ENCODE measurements around the gene ACOXL.

ACOXL gene

GRCh38 chr2:110805894-110806452, 73.6 kb downstream of the ACOXL start:
- no peak overlapping the region for H3K27ac ChIP-seq (ENCODE audit: low read length)
- H3K4me3 ChIP-seq (ENCODE audit: low read length), result no peak overlapping the region
- DNase-seq (ENCODE audit: low read depth, low spot score), result no peak
- no peaks in the 10 kb centered on the region; the same call in 1 of the 2 replicates for H3K36me3 ChIP-seq (ENCODE audit: control insufficient read depth, insufficient read depth, low read length)
- no CpG with 5 or more reads among the region's 14 CpGs for WGBS (ENCODE audit: insufficient coverage, insufficient read length)
- no peaks in the 10 kb centered on the region for H3K27me3 ChIP-seq (ENCODE audit: control insufficient read depth, insufficient read depth, low read length)
- no peaks in the 10 kb centered on the region for H3K9me3 ChIP-seq (ENCODE audit: control insufficient read depth, insufficient read depth, low read length)
- peaks cover 3% of the 10 kb centered on the region for H3K4me1 ChIP-seq (ENCODE audit: control insufficient read depth, insufficient read depth, low read length)

- no peaks in the 10 kb centered on the region; the same call in 1 of the 2 replicates for H3K4me1 ChIP-seq (ENCODE audit: control insufficient read depth, insufficient read depth, low read length)
- H3K36me3 ChIP-seq (ENCODE audit: control insufficient read depth, insufficient read depth, low read length), result no peaks in the 10 kb centered on the region; the same call in 1 of the 2 replicates
- no peak overlapping the region for H3K4me3 ChIP-seq (ENCODE audit: low read length)
- no peak overlapping the region for H3K27ac ChIP-seq (ENCODE audit: low read length)
- H3K27me3 ChIP-seq (ENCODE audit: control insufficient read depth, insufficient read depth, low read length), result no peaks in the 10 kb centered on the region
- H3K9me3 ChIP-seq (ENCODE audit: control insufficient read depth, insufficient read depth, low read length), result no peaks in the 10 kb centered on the region
- no CpG with 5 or more reads among the region's 12 CpGs for WGBS (ENCODE audit: insufficient coverage, insufficient read length)
- no peak for DNase-seq (ENCODE audit: low read depth, low spot score)
Measured at GRCh38 chr2:110807522-110807921, 75.1 kb downstream of the ACOXL start.

GRCh38 chr2:110810404-110810803, 78.0 kb downstream of the ACOXL start:
- no peak overlapping the region for H3K4me3 ChIP-seq (ENCODE audit: low read length)
- no peaks in the 10 kb centered on the region for H3K9me3 ChIP-seq (ENCODE audit: control insufficient read depth, insufficient read depth, low read length)
- no peaks in the 10 kb centered on the region; the same call in 1 of the 2 replicates for H3K36me3 ChIP-seq (ENCODE audit: control insufficient read depth, insufficient read depth, low read length)
- no peaks in the 10 kb centered on the region; the same call in 1 of the 2 replicates for H3K4me1 ChIP-seq (ENCODE audit: control insufficient read depth, insufficient read depth, low read length)
- no CpG with 5 or more reads among the region's 2 CpGs for WGBS (ENCODE audit: insufficient coverage, insufficient read length)
- H3K27me3 ChIP-seq (ENCODE audit: control insufficient read depth, insufficient read depth, low read length), result no peaks in the 10 kb centered on the region
- no peak for DNase-seq (ENCODE audit: low read depth, low spot score)
- no peak overlapping the region for H3K27ac ChIP-seq (ENCODE audit: low read length)

GRCh38 chr2:110812726-110813645, 80.6 kb downstream of the ACOXL start:
- H3K27me3 ChIP-seq (ENCODE audit: control insufficient read depth, insufficient read depth, low read length), result no peaks in the 10 kb centered on the region
- H3K9me3 ChIP-seq (ENCODE audit: control insufficient read depth, insufficient read depth, low read length), result no peaks in the 10 kb centered on the region
- H3K4me3 ChIP-seq (ENCODE audit: low read length), result no peak overlapping the region
- no peaks in the 10 kb centered on the region for H3K4me1 ChIP-seq (ENCODE audit: control insufficient read depth, insufficient read depth, low read length)
- no CpG with 5 or more reads among the region's 12 CpGs for WGBS (ENCODE audit: insufficient coverage, insufficient read length)
- DNase-seq (ENCODE audit: low read depth, low spot score), result no peak
- H3K36me3 ChIP-seq (ENCODE audit: control insufficient read depth, insufficient read depth, low read length), result no peaks in the 10 kb centered on the region; the same call in 1 of the 2 replicates
- no peak overlapping the region for H3K27ac ChIP-seq (ENCODE audit: low read length)

DNA sequence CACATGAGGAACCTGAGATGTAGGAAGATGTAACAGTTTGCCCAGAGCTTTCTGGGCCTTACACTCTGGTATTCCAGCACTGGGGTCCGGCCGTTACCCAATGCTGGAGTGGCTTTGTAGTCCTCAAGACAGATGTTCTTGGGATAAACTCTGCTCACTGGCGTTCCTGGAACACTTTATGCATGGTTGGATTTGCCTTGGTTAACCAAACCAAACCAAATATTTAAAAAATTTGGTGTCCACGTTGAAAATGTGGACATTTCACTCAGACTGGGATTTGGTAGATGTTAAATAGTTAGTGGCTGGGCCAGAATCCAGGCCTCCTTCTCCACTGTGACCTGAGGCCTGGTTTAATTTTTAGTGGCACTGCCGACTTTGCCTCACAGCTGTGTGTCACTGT, 81.5 kb downstream of the ACOXL start:
- Histone ChIP-seq H3K27me3 (ENCODE audit: control insufficient read depth, insufficient read depth, low read length) (no peaks in the 10 kb centered on the region), H3K36me3 (ENCODE audit: control insufficient read depth, insufficient read depth, low read length) (no peaks in the 10 kb centered on the region; the same call in 1 of the 2 replicates), H3K4me1 (ENCODE audit: control insufficient read depth, insufficient read depth, low read length) (no peaks in the 10 kb centered on the region), H3K27ac (ENCODE audit: low read length) (no peak overlapping the region), H3K9me3 (ENCODE audit: control insufficient read depth, insufficient read depth, low read length) (no peaks in the 10 kb centered on the region), H3K4me3 (ENCODE audit: low read length) (no peak overlapping the region)
- WGBS (ENCODE audit: insufficient coverage, insufficient read length), result no CpG with 5 or more reads among the region's 5 CpGs
- no peak for DNase-seq (ENCODE audit: low read depth, low spot score)

DNA sequence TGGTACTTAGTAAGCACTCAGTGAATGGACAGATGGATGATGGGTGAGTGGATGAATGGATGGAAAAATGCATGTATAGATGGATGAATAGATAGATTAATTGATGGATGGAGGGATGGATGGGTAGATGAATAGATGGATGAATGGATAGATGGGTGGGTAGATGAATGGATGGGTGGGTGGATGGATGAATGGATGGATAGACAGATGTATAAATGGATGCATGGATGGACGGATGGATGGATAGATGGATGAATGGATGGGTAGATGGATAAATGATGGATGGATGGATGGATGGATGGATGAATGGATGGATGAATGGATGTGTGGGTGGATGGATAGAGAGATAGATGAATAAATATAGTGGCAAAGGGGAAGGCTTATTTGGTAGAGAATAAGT, 83.6 kb downstream of the ACOXL start:
- Histone ChIP-seq H3K27me3 (ENCODE audit: control insufficient read depth, insufficient read depth, low read length) (no peaks in the 10 kb centered on the region; the same call in 1 of the 2 replicates), H3K9me3 (ENCODE audit: control insufficient read depth, insufficient read depth, low read length) (no peaks in the 10 kb centered on the region), H3K4me3 (ENCODE audit: low read length) (no peak overlapping the region), H3K36me3 (ENCODE audit: control insufficient read depth, insufficient read depth, low read length) (no peaks in the 10 kb centered on the region), H3K27ac (ENCODE audit: low read length) (no peak overlapping the region), H3K4me1 (ENCODE audit: control insufficient read depth, insufficient read depth, low read length) (no peaks in the 10 kb centered on the region)
- no peak for DNase-seq (ENCODE audit: low read depth, low spot score)
- WGBS (ENCODE audit: insufficient coverage, insufficient read length), result no CpG with 5 or more reads among the region's 1 CpG

DNA sequence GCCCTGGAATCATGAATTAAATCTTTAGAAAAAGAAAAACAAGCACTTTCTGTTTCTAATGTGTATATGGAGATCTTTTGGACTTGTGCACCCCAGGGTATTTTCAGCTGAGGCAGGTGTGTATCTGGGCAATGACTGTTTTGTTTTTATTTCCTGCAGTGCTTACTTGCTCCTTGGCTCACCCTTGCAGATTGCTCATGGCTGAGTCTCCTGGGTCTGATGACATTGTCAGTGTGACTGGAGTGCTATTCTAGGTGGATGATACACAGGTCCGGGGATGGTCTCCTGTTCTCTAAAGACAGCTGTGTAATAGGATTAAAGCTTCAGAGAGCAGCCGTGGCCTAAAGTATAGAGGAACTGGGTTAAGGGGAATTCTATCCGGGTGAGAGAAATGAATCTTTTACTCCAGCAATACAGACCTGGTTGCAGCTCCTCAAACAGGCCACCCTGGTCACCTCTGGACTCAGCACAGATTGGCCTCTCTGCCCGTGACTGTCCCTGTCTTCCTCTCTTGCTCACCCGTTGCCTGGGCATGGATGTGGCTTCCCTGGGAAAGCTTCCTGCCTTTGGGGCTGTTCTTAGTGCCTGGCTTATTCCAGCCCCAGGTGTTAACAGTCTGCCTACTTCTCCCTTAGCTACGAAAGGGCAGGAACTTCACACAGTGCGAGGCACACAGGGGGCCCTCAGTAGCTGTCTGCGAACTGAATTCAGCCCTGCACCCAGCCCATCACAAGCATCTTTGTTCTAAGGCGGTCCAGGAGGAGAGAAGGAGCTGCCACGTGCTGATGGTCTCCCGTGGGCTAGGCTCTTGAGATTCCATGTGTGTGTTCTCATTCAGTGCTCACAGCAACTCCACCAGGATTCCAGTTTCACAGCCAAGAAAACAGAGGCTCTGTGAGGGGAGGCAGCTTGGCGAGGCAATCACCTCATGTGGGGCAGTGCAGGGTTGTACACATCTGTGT, 84.3 kb downstream of the ACOXL start:
- DNase-seq (ENCODE audit: low read depth, low spot score), result no peak
- H3K4me1 ChIP-seq (ENCODE audit: control insufficient read depth, insufficient read depth, low read length), result no peaks in the 10 kb centered on the region
- no peak overlapping the region for H3K4me3 ChIP-seq (ENCODE audit: low read length)
- no peaks in the 10 kb centered on the region for H3K36me3 ChIP-seq (ENCODE audit: control insufficient read depth, insufficient read depth, low read length)
- WGBS (ENCODE audit: insufficient coverage, insufficient read length), result no CpG with 5 or more reads among the region's 12 CpGs
- H3K27ac ChIP-seq (ENCODE audit: low read length), result no peak overlapping the region
- H3K9me3 ChIP-seq (ENCODE audit: control insufficient read depth, insufficient read depth, low read length), result no peaks in the 10 kb centered on the region
- no peaks in the 10 kb centered on the region; the same call in 1 of the 2 replicates for H3K27me3 ChIP-seq (ENCODE audit: control insufficient read depth, insufficient read depth, low read length)

- Histone ChIP-seq H3K36me3 (ENCODE audit: control insufficient read depth, insufficient read depth, low read length) (no peaks in the 10 kb centered on the region), H3K27me3 (ENCODE audit: control insufficient read depth, insufficient read depth, low read length) (no peaks in the 10 kb centered on the region; the same call in 1 of the 2 replicates), H3K27ac (ENCODE audit: low read length) (no peak overlapping the region), H3K9me3 (ENCODE audit: control insufficient read depth, insufficient read depth, low read length) (no peaks in the 10 kb centered on the region), H3K4me1 (ENCODE audit: control insufficient read depth, insufficient read depth, low read length) (no peaks in the 10 kb centered on the region), H3K4me3 (ENCODE audit: low read length) (no peak overlapping the region)
- WGBS (ENCODE audit: insufficient coverage, insufficient read length), result no CpG with 5 or more reads among the region's 8 CpGs
- DNase-seq (ENCODE audit: low read depth, low spot score), result no peak
Measured at GRCh38 chr2:110818767-110819481, 86.6 kb downstream of the ACOXL start.

DNA sequence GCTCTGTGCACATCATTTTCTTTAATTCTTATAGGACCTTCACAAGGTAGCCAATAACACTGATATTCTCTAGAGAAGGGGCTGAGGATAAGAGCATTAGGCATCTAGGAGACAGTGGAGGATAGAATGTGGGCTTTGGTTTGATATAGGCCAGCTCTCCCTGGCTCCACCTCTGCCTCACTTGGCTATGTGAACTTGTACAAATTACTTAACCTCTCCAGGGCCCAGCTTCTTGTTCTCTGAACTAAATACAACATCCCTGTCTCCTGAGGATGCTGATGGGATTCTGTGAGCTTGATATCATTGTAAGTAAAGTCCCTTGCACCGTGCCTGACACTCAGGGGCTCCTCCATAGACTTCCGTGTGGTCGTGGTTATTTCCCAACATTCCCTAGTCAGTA, 87.3 kb downstream of the ACOXL start:
- no peaks in the 10 kb centered on the region; the same call in 1 of the 2 replicates for H3K27me3 ChIP-seq (ENCODE audit: control insufficient read depth, insufficient read depth, low read length)
- H3K4me3 ChIP-seq (ENCODE audit: low read length), result no peak overlapping the region
- no peaks in the 10 kb centered on the region for H3K36me3 ChIP-seq (ENCODE audit: control insufficient read depth, insufficient read depth, low read length)
- no peak for DNase-seq (ENCODE audit: low read depth, low spot score)
- no peaks in the 10 kb centered on the region for H3K4me1 ChIP-seq (ENCODE audit: control insufficient read depth, insufficient read depth, low read length)
- WGBS (ENCODE audit: insufficient coverage, insufficient read length), result no CpG with 5 or more reads among the region's 3 CpGs
- H3K27ac ChIP-seq (ENCODE audit: low read length), result no peak overlapping the region
- no peaks in the 10 kb centered on the region for H3K9me3 ChIP-seq (ENCODE audit: control insufficient read depth, insufficient read depth, low read length)

All from iPS DF 6.9 (cell line).